Measurements from ENCODE around the gene TMEM59L. TPM values are rescaled to one million over a fixed set of nuclear protein-coding genes. Genes with fewer than 3 reads are reported as not detected.
A peak's percentile ranks its signal among the peaks of the same experiment; 100 is the strongest.

Gene TMEM59L
- total and polyA plus RNA-seq, 2 donors (not counting 1 experiment from before 2014, with no cell fraction given) = 0.14 to 0.33 TPM

DNA sequence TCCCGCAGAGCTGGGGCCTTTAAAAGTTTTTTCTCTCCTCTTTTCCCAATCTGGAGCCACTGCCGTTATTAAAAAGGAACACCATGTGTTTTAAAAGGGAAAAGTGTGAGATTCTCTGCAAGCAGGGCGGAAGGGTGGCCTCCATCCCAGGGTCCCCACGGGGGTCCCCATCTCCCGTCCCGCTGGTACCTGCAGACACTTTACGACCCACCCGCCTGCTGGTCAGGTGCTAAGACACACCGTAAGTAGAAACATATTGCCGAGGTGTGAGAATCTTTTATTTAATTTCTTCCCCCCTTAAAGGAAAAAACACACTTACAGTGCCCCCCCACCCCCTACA lies 7.9 kb upstream of the TMEM59L start:
- no peaks in the 10 kb centered on the region for H4K20me1 ChIP-seq (ENCODE audit: control insufficient read depth, extremely low read depth, insufficient read depth, low read length)
- peaks cover 50% of the 10 kb centered on the region for H3K27me3 ChIP-seq (ENCODE audit: control insufficient read depth, insufficient read depth, low read length)
- no peak overlapping the region for H3K4me3 ChIP-seq (replicated peaks in 1 of 4; ENCODE audit: control extremely low read depth in 1 of 4, insufficient read depth in 1 of 4, low read depth in 3 of 4, low read length in 4 of 4)
- no peaks in the 10 kb centered on the region for H3K79me2 ChIP-seq (ENCODE audit: control insufficient read depth, insufficient read depth, low read length)
- no peak overlapping the region for H3K9ac ChIP-seq (ENCODE audit: insufficient read depth, low read length)
- H3K4me2 ChIP-seq (ENCODE audit: extremely low read depth, insufficient read depth, low read length) = no peak overlapping the region
- TF ChIP-seq, protein P1, sequence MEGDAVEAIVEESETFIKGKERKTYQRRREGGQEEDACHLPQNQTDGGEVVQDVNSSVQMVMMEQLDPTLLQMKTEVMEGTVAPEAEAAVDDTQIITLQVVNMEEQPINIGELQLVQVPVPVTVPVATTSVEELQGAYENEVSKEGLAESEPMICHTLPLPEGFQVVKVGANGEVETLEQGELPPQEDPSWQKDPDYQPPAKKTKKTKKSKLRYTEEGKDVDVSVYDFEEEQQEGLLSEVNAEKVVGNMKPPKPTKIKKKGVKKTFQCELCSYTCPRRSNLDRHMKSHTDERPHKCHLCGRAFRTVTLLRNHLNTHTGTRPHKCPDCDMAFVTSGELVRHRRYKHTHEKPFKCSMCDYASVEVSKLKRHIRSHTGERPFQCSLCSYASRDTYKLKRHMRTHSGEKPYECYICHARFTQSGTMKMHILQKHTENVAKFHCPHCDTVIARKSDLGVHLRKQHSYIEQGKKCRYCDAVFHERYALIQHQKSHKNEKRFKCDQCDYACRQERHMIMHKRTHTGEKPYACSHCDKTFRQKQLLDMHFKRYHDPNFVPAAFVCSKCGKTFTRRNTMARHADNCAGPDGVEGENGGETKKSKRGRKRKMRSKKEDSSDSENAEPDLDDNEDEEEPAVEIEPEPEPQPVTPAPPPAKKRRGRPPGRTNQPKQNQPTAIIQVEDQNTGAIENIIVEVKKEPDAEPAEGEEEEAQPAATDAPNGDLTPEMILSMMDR (conservative IDR thresholded peaks at IDR 0.05 in 1 of 2, IDR thresholded peaks at IDR 0.05 in 1 of 2; ENCODE audit: low read depth in 1 of 2, low read length in 2 of 2) = no peak
- TF ChIP-seq EZH2 (IDR thresholded peaks at IDR 0.05; ENCODE audit: low read length, missing control alignments) = no peak
- H3K36me3 ChIP-seq (ENCODE audit: control insufficient read depth, insufficient read depth, low read length) = no peaks in the 10 kb centered on the region
- H3K27ac ChIP-seq (ENCODE audit: insufficient read depth, low read length) = no peak overlapping the region
- no peak for DNase-seq (ENCODE audit: low read depth in 2 of 2)
- H3K9me3 ChIP-seq (ENCODE audit: control insufficient read depth, insufficient read depth, low read depth, low read length) = no peaks in the 10 kb centered on the region
- no peaks in the 10 kb centered on the region for H3K4me1 ChIP-seq (ENCODE audit: control insufficient read depth, extremely low read depth, insufficient read depth, low read length)
- H2AFZ ChIP-seq (ENCODE audit: low read length) = no peak overlapping the region

DNA sequence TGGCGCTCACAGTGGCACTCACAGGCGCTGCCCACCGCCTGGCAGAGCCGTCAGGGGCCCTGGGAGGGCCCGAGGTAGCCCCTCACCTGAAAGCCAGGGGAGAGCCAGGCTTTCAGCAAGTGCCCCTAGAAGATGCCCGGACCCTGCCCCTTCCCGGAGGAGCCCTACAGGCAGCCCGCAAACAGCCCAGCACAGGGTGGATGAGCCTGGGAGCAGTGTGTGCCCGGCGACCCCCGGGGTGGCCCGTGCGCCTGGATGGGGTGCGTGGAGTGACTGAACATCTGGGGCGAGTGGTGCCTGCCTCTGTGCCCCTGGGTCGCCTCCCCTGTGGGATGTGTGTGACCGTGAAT lies 7.5 kb upstream of the TMEM59L start:
- Histone ChIP-seq H2AFZ (ENCODE audit: low read length) (no peak overlapping the region), H3K27me3 (ENCODE audit: control insufficient read depth, insufficient read depth, low read length) (peaks cover 54% of the 10 kb centered on the region), H3K9ac (ENCODE audit: insufficient read depth, low read length) (no peak overlapping the region), H3K4me1 (ENCODE audit: control insufficient read depth, extremely low read depth, insufficient read depth, low read length) (no peaks in the 10 kb centered on the region), H3K36me3 (ENCODE audit: control insufficient read depth, insufficient read depth, low read length) (no peaks in the 10 kb centered on the region), H3K27ac (ENCODE audit: insufficient read depth, low read length) (no peak overlapping the region), H3K79me2 (ENCODE audit: control insufficient read depth, insufficient read depth, low read length) (no peaks in the 10 kb centered on the region), H3K4me3 (replicated peaks in 1 of 4; ENCODE audit: control extremely low read depth in 1 of 4, insufficient read depth in 1 of 4, low read depth in 3 of 4, low read length in 4 of 4) (no peak overlapping the region), H4K20me1 (ENCODE audit: control insufficient read depth, extremely low read depth, insufficient read depth, low read length) (no peaks in the 10 kb centered on the region), H3K4me2 (ENCODE audit: extremely low read depth, insufficient read depth, low read length) (no peak overlapping the region), H3K9me3 (ENCODE audit: control insufficient read depth, insufficient read depth, low read depth, low read length) (no peaks in the 10 kb centered on the region)
- TF ChIP-seq, protein P1 (conservative IDR thresholded peaks at IDR 0.05 in 1 of 2, IDR thresholded peaks at IDR 0.05 in 1 of 2; ENCODE audit: low read depth in 1 of 2, low read length in 2 of 2) = no peak
- no peak for TF ChIP-seq EZH2 (IDR thresholded peaks at IDR 0.05; ENCODE audit: low read length, missing control alignments)
- no peak for DNase-seq (ENCODE audit: low read depth in 2 of 2)

DNA sequence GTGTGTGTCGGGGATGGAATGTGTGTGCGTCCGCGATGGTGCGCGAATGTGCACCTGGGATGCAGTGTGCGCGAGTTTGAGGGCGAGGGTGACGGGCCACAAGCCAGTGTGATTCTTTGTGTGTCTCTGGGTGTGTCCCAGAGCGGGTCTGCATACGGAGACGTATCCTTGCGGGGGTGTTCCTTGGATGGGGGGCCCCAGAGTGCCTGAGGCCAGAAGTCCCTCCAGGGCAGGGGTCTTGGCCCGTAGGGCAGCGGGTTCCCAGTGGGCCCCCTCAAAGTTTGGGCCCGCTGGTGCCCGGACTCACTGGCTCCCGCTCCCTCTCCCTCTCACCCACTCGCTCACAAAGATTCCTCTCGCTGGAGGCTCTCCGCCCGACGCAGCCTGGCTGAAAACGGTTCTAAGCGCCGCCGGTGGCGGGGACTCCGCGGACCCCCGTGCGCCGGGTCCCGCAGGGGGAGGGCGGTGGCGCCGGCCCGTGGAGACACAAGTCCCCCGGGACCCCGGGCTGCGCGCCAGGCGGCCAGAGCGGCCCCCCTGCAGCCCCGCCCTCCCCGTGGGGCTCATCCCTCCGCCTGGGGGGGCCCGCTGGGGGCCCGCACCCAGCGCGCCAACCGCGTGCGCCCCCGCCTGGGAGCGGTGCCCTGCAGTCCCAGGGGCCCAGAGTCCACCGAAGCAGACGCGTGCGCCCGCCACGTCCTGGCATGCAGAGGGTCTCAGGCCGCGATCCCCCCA lies 7.0 kb upstream of the TMEM59L start:
- Histone ChIP-seq H3K9me3 (ENCODE audit: control insufficient read depth, insufficient read depth, low read depth, low read length) (no peaks in the 10 kb centered on the region), H3K79me2 (ENCODE audit: control insufficient read depth, insufficient read depth, low read length) (no peaks in the 10 kb centered on the region), H3K27me3 (ENCODE audit: control insufficient read depth, insufficient read depth, low read length) (peaks cover 57% of the 10 kb centered on the region), H3K36me3 (ENCODE audit: control insufficient read depth, insufficient read depth, low read length) (no peaks in the 10 kb centered on the region), H3K4me3 (replicated peaks in 1 of 4; ENCODE audit: control extremely low read depth in 1 of 4, insufficient read depth in 1 of 4, low read depth in 3 of 4, low read length in 4 of 4) (no peak overlapping the region), H3K27ac (ENCODE audit: insufficient read depth, low read length) (no peak overlapping the region), H4K20me1 (ENCODE audit: control insufficient read depth, extremely low read depth, insufficient read depth, low read length) (no peaks in the 10 kb centered on the region), H3K4me2 (ENCODE audit: extremely low read depth, insufficient read depth, low read length) (no peak overlapping the region), H2AFZ (ENCODE audit: low read length) (no peak overlapping the region), H3K4me1 (ENCODE audit: control insufficient read depth, extremely low read depth, insufficient read depth, low read length) (no peaks in the 10 kb centered on the region), H3K9ac (ENCODE audit: insufficient read depth, low read length) (no peak overlapping the region)
- TF ChIP-seq EZH2 (IDR thresholded peaks at IDR 0.05; ENCODE audit: low read length, missing control alignments) = peak; percentile 89
- TF ChIP-seq, protein P1 (conservative IDR thresholded peaks at IDR 0.05 in 1 of 2, IDR thresholded peaks at IDR 0.05 in 1 of 2; ENCODE audit: low read depth in 1 of 2, low read length in 2 of 2) = no peak
- no peak for DNase-seq (ENCODE audit: low read depth in 2 of 2)

Data from fibroblast of lung (primary cell).